NCI-H82 (cell line): ENCODE data around the gene AIDA.
A peak's percentile ranks its signal among the peaks of the same experiment; 100 is the strongest.

Experiments
- DNase-seq: peaks from one replicate; lab custom pipeline; 2025; lab: John Stamatoyannopoulos, UW

AIDA gene

DNA sequence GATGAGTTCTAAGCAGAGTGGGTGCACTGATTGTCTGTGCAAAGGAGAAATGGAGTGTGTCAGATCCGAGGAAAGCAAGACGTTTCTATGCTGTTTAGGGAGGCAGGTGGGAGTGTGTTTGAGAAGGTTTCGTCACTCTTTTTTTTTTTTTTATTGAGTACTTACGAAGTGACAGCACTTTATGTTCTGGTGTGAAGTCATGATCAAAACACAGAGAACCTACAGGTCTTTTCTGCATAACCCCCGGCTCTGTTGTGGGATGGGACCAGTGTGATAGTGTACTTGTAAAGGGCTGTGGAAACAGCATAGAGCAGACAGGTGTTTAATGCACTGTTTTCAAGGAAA is 67.7 kb downstream of the AIDA start:
- no peak for DNase-seq

DNA sequence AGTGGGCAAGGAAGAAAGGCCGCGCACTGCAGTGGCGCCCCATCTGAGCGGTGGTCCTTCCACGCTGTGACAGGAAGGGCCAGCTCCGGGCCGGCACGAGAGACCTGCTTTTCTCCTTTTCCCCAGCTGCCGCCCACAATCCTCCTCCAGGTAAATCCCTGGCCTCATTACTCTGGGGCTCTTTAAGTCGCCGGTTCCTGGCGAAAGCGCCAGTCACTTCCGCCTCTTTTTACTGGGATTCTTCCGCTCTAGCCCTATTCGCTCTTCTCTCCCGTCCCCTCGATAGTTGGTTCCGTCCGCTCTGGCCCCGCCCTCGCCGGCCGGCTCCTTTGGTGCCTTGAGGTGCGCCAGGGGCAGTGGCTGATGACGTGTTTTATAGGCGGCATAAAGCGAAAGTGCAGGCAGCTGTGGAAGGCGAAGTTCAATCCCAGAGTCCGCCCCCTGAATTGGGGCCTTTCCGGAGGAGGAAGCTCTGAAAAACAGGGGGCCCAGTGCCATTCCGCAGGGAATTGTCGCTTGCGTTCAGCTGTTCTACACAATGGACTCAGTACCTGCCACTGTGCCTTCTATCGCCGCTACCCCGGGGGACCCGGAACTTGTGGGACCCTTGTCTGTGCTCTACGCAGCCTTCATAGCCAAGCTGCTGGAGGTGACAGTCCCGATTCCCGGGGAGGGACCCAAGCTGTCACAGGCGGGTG is 68.2 kb downstream of the AIDA start:
- DNase-seq, result peak; percentile 100

DNA sequence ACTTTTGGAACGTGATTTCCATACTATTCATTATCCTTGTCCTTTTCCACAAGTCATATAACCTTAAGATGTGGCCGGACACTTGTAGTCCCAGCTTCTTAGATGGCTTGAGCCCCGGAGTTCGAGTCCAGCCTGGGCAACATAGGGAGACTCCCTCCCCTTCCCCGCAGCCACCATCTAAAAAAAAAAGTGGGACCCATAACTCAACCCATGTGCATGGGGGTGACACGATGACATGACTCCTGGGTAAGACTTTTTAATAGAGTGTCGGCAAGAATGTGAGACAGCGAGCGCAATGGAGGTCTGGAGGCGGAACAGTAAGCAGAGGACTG is 68.7 kb downstream of the AIDA start:
- no peak for DNase-seq

GRCh38 chr1:222642468-222642867 is 69.8 kb downstream of the AIDA start:
- no peak for DNase-seq

- DNase-seq, result no peak
Measured at GRCh38 chr1:222641269-222641948, 70.9 kb downstream of the AIDA start.

DNA sequence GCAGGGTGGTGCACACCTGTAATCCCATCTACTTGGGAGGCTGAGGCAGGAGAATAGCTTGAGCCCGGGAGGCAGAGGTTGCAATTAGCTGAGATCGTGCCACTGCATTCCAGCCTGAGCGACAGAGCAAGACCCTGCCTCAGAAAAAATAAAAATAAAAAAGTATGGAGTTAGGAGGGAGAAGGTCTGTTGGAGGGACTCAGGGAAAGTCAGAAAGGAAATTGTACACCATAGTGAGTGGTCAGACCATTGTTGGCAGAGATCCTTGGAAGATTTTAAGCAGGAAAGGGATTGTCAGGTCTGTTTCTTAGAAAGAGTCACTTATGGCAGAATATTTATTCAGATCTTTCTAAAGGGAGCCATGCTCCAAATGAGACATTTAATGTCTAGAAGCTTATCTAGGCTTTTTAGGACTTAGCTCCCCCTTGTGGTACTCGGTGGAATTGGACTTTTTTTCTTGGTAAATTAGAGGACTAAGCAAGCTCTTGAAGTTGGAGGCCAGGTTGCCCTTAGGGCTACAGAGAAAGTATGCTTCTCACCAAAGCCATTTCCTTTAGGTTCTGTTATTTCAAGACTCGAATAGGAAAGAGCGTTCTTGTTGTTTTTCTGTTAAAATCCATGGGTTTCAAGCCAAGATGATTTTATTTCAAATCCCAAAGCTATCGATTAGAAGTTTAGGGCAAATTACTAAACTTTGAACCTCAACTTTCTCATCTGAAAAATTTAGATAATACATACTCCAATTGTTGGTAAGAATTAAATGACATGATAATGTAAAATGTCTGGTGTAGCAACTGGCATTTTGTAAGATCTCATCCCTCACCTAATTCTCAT is 77.9 kb downstream of the AIDA start:
- DNase-seq, result peak; percentile 95

- DNase-seq, result no peak
Measured at GRCh38 chr1:222632749-222633148, 79.5 kb downstream of the AIDA start.

GRCh38 chr1:222631611-222632208 is 80.6 kb downstream of the AIDA start:
- no peak for DNase-seq

- DNase-seq, result no peak
Measured at GRCh38 chr1:222629921-222630535, 82.3 kb downstream of the AIDA start.

GRCh38 chr1:222627232-222627631 is 85.1 kb downstream of the AIDA start:
- no peak for DNase-seq

DNA sequence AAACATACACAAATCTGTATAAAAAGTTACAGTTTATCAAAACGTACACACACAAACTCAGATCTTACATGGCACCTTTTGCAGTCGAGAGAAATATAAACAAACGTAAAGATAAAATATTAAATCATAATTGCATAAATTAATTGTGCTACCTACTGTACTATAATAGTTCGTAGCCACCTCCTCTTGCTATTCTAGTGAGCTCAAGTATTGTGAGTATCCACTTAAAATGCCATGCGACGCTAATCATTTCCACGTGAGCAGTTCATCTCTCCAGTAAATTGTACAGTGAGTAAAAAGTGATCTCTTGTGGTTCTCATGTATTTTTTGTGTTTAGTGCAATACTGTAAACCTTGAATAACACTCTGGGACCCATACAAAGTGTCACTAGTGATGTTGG is 88.1 kb downstream of the AIDA start:
- no peak for DNase-seq

DNA sequence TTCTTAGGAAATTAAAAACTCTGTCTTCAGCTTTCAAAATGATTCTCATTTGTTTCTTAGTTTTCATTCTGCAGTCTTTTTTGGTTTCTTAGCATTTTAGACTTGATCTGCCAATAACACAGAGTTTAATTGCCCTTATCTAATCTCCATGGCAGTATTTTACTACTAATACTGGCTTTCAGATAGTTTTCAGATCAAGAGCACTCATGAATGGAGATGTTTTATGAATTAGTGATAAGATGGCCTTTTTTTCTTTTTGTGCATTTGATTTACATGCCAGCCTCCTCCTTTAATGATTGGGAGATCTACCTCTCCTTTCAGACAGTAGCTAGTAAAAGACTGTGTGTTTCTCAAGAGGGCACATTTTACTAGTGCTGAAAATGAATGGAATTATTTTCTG is 88.8 kb downstream of the AIDA start:
- DNase-seq, result no peak

DNA sequence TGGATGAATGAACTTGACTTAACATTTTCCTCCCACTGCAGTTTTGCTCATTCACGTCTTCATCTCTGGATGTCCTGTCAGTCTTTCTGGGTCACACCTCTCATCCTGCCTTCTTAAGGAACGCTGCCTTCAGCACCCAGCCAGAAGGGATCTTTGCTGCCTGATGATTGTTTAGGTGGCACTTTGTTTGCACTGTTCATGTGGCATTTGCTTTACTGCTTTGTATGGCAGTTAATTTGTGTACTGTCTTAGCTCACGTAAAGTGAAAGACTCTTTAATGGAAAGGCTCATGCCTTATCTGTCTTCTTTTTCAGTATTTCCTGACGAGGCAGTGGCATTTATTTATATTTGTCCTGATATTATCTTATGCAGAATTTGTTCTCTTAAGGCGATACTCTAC is 89.5 kb downstream of the AIDA start:
- no peak for DNase-seq

- no peak for DNase-seq
Measured at GRCh38 chr1:222620566-222620965, 91.7 kb downstream of the AIDA start.

- DNase-seq, result peak; percentile 65
Measured at GRCh38 chr1:222618880-222619596, 93.3 kb downstream of the AIDA start.
